NT2/D1 (cell line): Measurements from ENCODE around the gene ITGBL1.

ENCODE experiments used
- SUZ12 ChIP-seq: IDR thresholded peaks from 2 replicates; pipeline ENCODE4 v1.6.1; 2011; ENCODE audit not compliant: insufficient read length, insufficient read depth; ENCODE audit errors: extremely low read depth
- YY1 ChIP-seq: IDR thresholded peaks from 2 replicates; pipeline ENCODE4 v1.6.1; 2011; ENCODE audit not compliant: insufficient read length, insufficient read depth
- ZNF274 ChIP-seq: IDR thresholded peaks from 2 replicates; pipeline ENCODE4 v1.6.1; 2011; ENCODE audit warnings: mild to moderate bottlenecking, low read depth, low read length

DNA sequence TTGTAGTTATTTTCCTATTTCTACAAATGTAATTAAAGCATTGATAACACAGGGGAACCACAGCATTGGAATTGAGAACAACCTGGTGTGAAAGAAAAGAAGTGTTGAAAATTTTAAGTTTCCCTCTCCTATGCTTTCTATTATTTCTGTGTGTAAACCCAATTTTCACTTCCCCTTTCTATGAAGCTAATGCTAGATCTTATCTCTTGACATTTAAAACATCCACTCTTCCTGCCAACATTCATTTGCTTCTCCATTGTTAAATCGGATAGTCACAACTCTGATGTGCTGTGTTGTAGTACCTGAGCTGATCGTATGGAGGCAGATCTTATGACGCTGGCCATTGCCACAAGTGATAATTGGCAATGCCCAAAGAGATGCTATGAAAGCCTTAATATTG is 203.0 kb downstream of the ITGBL1 start:
- TF ChIP-seq YY1 (no peak), SUZ12 (no peak), ZNF274 (no peak)
